Large intestine (tissue), 3 donors: ENCODE measurements around the gene TRIP13. TPM values are rescaled to one million over a fixed set of nuclear protein-coding genes. Genes with fewer than 3 reads are reported as not detected.

Experiments used
- DNase-seq, 2 donors: peaks; one replicate each; pipeline versions ENCODE4 v3.0.0 to v3.0.0-alpha.2; 2013
- H3K27ac ChIP-seq: one replicate; pipeline ENCODE4 v1.5.1; 2013; ENCODE audit warnings: low read length
- H3K27me3 ChIP-seq: 2 replicates; pipeline ENCODE4 v1.6.1; 2013; ENCODE audit warnings: low read length; ENCODE audit not compliant: control insufficient read depth, insufficient read depth
- H3K36me3 ChIP-seq: 2 replicates; pipeline ENCODE4 v1.6.1; 2013; ENCODE audit warnings: low read length; ENCODE audit not compliant: control insufficient read depth, insufficient read depth
- H3K4me1 ChIP-seq: one replicate; pipeline ENCODE4 v1.6.1; 2013; ENCODE audit warnings: low read length; ENCODE audit not compliant: control insufficient read depth, insufficient read depth
- H3K4me3 ChIP-seq: one replicate; pipeline ENCODE4 v1.5.1; 2013; ENCODE audit warnings: low read length
- H3K9me3 ChIP-seq: one replicate; pipeline ENCODE4 v1.6.1; 2013; ENCODE audit warnings: mild to moderate bottlenecking, low read depth, low read length, moderate library complexity; ENCODE audit not compliant: control insufficient read depth
- WGBS: methylation state at CpG from one replicate; pipeline ENCODE4 v1.1.5; 2013; ENCODE audit warnings: low lambda C conversion rate; ENCODE audit not compliant: insufficient coverage; 5-methylcytosine and 5-hydroxymethylcytosine counted together
- polyA plus RNA-seq: library from polyadenylated mRNA; unstranded; fragments of 120-200 nt; gene quantifications from one replicate; pipeline ENCODE4 v1.2.1, GENCODE V29; 2013

The TRIP13 gene
- polyA plus RNA-seq, 1 donor, result 8.3 TPM

DNA sequence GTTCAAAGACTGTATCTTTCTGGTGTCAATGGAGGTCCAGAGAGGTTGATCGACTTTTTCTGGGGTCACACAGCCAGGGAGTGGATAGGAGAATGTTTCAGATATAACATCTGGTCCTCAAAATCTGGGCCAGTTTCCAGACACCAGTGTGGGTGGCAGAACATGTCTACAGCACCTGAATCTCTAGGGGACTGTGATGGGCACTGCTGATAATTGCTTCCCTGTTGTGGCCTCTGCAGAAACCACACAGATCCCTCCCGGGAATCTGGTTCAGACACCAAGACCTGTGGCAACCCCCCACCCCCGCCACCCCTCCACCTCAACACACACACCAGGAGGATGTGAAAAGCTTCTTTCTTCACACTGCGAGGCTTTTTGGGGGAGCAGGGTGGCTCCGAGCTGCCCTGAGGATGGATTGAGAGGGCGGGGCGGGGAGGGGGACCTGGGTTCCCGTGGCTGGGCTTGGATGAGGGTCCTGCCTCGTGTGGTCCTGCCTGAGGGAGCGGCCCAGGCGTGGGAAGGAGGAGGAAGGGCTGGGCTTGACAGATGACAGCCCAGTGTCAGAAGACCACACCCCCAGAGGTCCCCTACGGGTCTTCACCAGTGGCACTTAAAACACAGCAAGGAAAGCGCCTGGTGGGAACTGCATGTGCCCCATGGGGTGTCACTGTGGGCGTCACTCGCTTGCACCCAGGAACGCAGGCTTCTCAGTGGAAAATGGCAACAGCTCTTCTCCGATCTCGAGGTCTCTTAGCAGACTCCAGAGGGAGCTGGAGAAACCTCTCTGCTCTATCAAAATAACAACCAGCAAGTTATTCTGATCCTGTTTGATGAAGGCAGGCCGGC lies 55.2 kb downstream of the TRIP13 start:
- no peak overlapping the region for H3K27ac ChIP-seq
- no peak overlapping the region for H3K4me3 ChIP-seq
- no CpG with 5 or more reads among the region's 19 CpGs for WGBS
- peaks cover 32% of the 10 kb centered on the region for H3K4me1 ChIP-seq
- no peaks in the 10 kb centered on the region for H3K36me3 ChIP-seq
- DNase-seq, result no peak
- H3K27me3 ChIP-seq, result no peaks in the 10 kb centered on the region
- peaks cover 6% of the 10 kb centered on the region for H3K9me3 ChIP-seq

DNA sequence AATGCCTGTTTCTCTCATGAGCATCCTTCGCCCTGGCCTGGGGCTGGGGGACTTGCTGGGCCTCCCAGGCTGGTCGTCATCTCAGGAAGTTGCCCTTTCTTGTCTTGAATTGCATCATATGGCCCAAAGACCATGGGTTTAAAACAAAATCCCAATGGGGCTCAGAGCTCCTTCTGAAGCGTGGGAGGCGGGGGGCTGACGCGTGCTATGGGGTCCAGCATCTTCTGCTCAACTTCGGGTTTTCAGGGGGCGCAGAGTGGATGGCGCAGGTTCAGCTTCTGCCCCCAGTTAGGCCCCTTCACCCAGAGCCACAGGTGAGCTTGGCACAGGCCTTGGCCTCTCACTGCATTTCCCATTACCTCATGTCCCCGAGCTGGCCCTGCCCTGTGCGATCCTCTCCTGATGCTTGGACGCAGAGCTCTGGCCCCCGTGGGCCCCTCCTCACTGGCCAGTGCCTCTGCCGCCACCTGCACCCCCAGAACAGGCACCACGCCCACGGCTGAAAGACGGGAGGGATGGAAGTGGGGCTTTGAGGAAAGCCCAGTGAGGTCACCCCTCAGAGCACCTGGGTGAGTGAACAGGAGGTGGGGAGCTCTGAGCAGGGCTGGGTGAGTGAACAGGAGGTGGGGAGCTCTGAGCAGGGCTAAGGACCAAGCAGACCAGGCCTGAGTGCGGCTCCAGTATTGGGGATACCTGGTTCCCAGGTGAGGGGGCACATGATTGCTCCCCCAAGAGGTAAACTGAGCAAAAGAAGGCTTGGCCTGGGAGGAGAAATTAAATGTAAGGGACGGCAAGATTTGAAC lies 56.0 kb downstream of the TRIP13 start:
- Histone ChIP-seq H3K36me3 (no peaks in the 10 kb centered on the region), H3K4me3 (no peak overlapping the region), H3K27me3 (no peaks in the 10 kb centered on the region), H3K9me3 (peaks cover 6% of the 10 kb centered on the region), H3K4me1 (peaks cover 29% of the 10 kb centered on the region), H3K27ac (no peak overlapping the region)
- no CpG with 5 or more reads among the region's 19 CpGs for WGBS
- no peak for DNase-seq

DNA sequence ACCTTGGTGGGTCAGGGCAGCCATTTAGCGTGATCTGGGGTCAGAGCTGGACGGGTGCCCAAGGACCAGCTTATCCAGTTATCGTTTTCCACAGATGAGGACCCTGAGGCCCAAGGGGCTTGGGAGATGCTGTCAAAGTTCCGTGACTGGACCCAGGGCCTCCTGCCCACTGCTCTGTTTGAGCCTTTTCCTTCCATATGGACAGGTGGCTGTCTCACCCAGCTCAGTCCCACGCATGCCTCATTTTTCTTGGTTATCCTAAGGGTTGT lies 56.5 kb downstream of the TRIP13 start:
- no peaks in the 10 kb centered on the region for H3K27me3 ChIP-seq
- DNase-seq, result no peak
- WGBS, result 100% methylated on average over 1 of the region's 5 CpGs

DNA sequence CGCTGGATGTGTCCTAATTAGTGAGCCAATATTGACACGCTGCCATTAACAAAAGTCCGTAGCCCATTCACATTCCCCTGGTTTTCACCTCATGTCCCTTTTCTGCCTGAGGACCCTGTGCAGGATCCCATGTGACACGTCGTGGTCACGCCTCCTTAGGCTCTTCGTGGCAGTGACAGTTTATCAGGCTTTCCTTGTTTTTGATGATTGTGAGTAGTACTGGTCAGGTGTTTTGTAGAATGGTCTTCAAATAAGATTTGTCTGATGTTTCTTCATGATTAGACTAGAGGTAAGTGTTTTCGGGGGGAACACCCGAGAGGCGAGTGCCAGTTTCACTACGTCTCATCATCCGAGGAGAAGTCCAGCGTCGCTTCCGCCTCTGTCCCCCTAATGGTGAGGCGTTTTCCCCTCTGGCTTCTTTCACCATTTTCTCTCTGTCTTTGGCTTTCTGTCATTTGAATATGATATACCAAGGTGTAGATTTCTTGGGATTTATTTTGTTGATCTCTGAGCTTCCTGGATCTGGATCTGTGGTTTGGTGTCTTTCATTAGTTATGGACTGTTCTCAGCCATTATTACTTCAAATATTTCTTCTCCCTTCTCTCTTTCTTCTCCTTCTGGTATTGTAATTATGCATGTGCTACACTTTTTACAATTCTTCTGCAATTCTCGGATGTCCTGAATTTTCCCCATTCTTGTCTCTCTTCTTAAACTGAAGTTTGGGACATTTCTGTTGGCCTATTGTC lies 57.3 kb downstream of the TRIP13 start:
- Histone ChIP-seq H3K36me3 (no peaks in the 10 kb centered on the region), H3K27ac (no peak overlapping the region), H3K27me3 (no peaks in the 10 kb centered on the region), H3K4me1 (peaks cover 17% of the 10 kb centered on the region), H3K4me3 (no peak overlapping the region), H3K9me3 (peaks cover 6% of the 10 kb centered on the region)
- no peak for DNase-seq
- WGBS, result 100% methylated on average over 1 of the region's 17 CpGs

More for the DNA sequence above, 56.5 kb downstream of the TRIP13 start:
- peaks cover 6% of the 10 kb centered on the region for H3K9me3 ChIP-seq
- H3K4me3 ChIP-seq, result no peak overlapping the region
- no peaks in the 10 kb centered on the region for H3K36me3 ChIP-seq
- H3K4me1 ChIP-seq, result peaks cover 24% of the 10 kb centered on the region
- no peak overlapping the region for H3K27ac ChIP-seq

DNA sequence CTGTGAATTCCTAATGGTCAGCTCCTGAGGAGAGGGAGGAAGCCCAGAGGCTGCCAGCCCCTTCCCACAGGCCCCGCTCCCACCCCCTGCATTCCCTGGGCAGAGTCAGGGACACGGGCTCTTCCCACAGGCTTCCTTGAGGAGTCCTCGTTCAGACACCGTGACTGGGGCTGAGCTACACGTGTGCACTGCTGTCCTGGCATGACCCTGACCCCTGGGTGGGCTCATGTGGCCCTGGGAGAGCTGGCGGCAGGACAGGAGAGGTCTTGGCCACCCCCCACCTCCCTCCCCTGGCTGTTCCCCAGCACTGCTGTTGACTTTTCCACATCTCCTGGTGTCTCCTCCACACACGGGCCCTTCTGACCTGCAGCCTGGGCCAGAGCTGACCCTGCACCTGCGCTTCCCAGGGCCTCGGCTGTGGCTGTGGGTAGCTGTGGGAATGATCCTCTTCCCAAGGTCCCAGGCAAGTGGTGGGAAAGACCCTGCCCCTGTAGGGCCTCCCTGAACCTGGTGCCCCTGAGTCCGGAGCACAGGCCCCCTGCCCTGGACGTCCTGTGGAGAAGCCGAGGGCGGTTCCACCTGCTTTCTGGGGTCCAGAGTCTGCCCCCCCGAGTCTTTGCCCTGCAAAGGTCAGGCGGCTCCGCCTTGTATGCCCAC lies 59.4 kb downstream of the TRIP13 start:
- no peak overlapping the region for H3K4me3 ChIP-seq
- DNase-seq, result no peak
- H3K27ac ChIP-seq, result no peak overlapping the region
- no peaks in the 10 kb centered on the region for H3K36me3 ChIP-seq
- WGBS, result no CpG with 5 or more reads among the region's 16 CpGs
- H3K4me1 ChIP-seq, result peaks cover 6% of the 10 kb centered on the region
- H3K9me3 ChIP-seq, result peaks cover 6% of the 10 kb centered on the region
- H3K27me3 ChIP-seq, result no peaks in the 10 kb centered on the region

GRCh38 chr5:952597-953271 lies 60.0 kb downstream of the TRIP13 start:
- Histone ChIP-seq H3K9me3 (peaks cover 6% of the 10 kb centered on the region), H3K4me3 (no peak overlapping the region), H3K27ac (no peak overlapping the region), H3K36me3 (no peaks in the 10 kb centered on the region), H3K27me3 (no peaks in the 10 kb centered on the region), H3K4me1 (peaks cover 13% of the 10 kb centered on the region)
- WGBS, result no CpG with 5 or more reads among the region's 13 CpGs
- no peak for DNase-seq

DNA sequence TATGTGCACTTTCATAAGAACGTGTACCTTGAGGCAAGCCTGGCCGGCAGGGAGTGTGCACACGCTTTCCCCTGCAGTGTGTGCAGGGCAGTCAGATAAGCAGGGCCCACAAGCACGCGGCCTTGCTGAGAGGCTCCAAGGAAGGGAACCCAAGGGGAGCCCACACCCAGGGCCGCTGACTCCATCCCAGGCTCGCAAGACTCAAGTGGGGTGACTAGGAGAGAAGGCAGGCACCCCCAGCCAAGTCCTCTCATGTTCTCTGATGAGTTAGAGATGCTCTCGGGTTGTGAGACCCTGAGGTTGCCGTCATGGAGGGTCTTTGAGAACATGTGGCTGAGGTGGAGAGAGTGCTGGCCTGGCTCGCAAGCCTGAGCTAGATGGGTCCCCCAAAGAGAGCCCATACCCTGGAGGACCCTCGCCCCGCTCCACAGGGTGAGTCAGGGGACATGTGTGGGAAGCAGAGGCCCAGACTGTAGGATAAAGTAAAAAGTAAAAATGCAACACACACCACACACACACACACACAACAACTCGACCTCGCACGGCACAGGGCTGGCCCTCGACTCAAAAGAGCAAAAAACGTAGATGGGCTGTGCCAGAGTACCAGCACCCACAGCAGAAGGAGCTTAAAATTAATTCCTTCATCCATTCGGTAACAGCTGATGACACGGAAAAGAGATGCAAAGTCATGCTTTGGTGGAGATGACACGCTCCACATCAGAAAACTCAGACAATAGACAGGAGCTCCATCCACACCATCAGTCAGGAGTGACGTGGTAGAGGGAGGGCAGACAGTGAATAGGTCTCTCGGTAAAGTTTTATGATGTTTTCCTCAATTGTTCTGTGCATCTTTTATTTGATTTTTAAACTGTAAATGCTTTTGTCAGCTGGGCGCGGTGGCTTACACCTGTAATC lies 61.1 kb downstream of the TRIP13 start:
- no peak for DNase-seq
- Histone ChIP-seq H3K27ac (no peak overlapping the region), H3K4me3 (no peak overlapping the region), H3K27me3 (no peaks in the 10 kb centered on the region), H3K9me3 (peaks cover 6% of the 10 kb centered on the region), H3K4me1 (peaks cover 18% of the 10 kb centered on the region), H3K36me3 (no peaks in the 10 kb centered on the region)
- WGBS, result 80% methylated on average over 1 of the region's 24 CpGs

DNA sequence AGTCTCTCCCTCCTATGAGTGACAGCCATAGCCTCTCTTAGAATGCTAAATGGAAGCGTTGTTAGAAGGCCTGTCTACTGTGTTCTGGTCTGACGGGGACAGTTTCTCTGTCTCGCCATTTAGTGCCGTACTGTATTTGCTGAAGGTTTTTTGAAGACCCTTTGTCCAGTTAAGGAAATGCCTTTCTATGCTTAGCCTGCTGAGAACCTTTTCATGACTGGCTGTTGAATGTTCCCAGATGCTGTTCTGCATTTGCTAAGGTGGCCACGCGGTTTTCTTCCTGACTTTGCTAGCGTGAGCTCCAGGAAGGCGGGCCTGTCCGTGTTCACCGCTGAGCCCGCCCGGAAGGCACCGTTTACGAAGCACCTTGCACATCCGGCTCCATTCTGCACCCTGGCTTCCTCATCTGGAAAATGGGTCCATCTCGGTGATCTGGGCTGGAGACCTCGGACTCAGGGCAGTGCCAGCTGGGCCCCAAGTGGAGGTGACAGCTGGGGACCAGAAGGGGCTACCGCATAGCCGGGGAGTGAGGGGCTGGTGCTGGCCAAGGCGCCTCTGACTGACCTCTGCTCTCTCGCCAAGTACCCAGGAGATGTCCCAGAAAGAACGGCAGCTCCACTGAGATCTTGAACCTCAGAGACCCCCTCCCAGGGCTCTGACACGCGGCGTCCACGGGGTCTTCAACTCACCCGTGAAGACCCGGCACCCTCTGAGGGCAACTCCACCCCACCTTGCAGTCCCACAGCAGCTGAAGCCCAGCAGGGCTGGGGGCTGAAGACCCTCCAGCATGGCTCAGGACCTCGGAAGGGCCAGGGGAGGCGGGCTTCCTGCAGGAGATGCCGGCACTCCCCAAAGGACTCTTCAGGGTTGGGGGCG lies 63.4 kb downstream of the TRIP13 start:
- H3K4me1 ChIP-seq, result peaks cover 22% of the 10 kb centered on the region
- peaks cover 5% of the 10 kb centered on the region for H3K9me3 ChIP-seq
- no peaks in the 10 kb centered on the region for H3K27me3 ChIP-seq
- H3K4me3 ChIP-seq, result no peak overlapping the region
- peak overlapping the region; percentile 70 for H3K27ac ChIP-seq
- H3K36me3 ChIP-seq, result no peaks in the 10 kb centered on the region
- no peak for DNase-seq
- WGBS, result no CpG with 5 or more reads among the region's 32 CpGs
